HG03139 (cell line): ENCODE measurements around the gene EVPL.
"Not testable (repeated sequence)": the region's sequence is repeated elsewhere in the genome, so short reads cannot be mapped to it uniquely, and the experiment has no call there.

ENCODE experiments used
- ATAC-seq: cut with Tn5 transposase; IDR thresholded peaks from one replicate; pipeline ENCODE4 v1.9.1; 2021; ENCODE audit not compliant: unreplicated experiment

EVPL gene

GRCh38 chr17:76000755-76001521, 26.2 kb downstream of the EVPL start, which contains the start of gene CDK3:
CDK3 (plus strand) TSS chr17:76000855; CDS start chr17:76001426, 571 bp downstream.
- ATAC-seq = no peak

- no peak for ATAC-seq
Observed at GRCh38 chr17:76000016-76000754, 26.9 kb downstream of the EVPL start.

DNA sequence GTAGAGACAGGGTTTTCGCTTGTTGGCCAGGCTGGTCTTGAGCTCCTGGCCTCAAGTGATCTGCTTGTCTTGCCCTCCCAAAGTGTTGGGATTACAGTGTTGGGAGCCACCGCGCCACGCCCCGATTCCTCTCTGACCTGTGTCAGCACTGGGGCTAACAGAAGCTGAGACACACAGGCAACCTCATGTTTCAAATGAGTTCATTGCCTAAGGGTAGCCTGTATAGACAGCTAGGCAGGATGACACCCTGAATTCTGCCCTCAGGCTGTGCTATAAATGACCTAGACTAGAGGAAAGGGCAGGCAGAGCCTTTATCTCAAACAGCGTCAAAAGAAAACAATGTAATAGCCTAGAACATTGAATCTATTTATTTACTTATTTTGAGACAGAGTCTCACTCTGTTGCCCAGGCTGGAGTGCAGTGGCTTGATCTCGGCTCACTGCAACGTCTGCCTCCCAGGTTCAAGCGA, 28.7 kb downstream of the EVPL start:
- ATAC-seq = no peak

DNA sequence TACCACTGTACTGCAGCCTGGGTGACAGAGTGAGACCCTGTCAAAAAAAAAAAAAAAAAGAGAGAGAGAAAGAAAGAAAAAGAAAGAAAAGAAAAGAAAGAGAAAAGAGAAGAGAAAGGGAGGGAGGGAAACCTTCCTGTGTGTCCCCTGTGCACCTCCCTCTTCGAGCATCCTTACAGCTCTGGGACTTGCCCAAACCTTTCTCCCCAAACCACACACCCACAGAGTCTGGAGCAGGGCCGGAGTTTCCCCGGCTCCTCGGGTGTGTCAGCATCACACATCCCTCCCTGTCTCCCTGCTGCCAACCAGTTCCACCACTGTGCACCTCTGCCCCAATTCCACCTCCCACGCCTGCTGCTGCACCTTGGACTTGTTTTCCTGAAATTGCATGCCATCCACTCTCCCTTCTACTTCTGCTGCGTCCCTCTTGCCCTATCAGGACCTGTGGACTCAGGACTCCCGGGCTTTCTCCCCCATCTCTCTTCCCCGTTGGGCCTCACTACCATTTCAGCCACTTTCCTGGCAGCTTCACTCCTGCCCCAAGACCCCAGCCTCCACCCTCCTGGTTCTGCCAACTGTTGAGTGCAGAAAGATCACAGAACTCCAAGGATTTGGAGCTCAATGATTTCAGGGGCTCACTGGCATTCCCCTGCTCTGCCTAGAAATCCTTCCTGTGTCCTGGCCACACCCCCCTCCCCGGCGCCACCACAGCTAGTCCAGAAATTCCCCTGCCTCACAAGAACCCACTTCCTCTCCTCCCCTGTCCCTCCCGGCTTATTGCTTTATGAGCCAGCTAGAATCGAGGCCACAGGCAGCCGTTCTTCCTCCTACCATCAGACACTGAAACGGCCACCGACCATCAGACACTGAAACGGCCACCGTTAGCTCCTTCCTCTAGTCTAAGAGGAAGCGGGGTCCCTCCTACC, 30.2 kb downstream of the EVPL start:
- no peak for ATAC-seq

DNA sequence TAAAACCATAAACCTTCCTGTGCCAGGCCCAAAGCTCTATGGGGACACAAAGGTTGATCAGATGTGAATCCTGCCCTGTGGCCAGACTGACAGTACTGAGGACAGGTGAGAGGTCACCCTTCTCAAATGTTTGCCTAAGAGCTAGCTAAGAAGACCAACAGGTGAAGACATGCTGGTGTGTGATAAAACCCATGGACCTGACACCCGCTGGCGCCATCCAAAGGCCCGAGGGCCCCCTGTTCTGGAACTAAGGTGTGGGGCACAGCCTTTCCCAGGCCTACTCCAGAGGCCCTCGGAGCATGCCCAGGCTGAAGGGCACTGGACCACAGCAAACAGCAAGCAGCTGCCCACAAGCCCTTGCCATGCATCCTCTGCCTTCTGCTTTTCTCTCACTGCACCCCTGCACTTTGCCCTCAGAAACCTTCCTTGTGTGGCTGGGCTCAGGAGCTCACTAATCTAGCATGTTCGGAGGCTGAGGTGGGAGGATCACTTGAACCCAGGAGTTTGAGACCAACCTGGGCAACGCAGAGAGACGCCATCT, 31.7 kb downstream of the EVPL start:
- ATAC-seq = no peak

GRCh38 chr17:75994802-75995370, 32.2 kb downstream of the EVPL start:
- ATAC-seq = no peak

GRCh38 chr17:75991396-75991795, 35.7 kb downstream of the EVPL start:
- no peak for ATAC-seq

DNA sequence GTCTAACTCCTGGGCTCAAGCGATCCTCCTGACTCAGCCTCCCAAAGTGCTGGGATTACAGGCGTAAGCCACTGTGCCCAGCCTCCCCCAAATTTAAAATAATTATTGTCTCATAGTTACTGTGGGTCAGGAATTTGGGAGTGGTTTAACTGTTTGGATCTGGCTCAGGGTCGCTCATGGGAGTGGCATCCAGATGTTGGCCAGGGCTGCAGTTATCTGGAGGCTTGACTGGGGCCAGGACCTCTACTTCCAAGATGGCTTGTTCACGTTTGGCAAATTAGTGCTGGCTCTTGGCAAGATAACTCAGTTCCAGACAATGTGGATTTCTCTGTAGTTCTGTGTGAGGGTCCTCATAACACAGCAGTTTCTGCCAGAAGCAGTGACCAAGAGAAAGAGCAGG, 40.1 kb downstream of the EVPL start:
- no peak for ATAC-seq

DNA sequence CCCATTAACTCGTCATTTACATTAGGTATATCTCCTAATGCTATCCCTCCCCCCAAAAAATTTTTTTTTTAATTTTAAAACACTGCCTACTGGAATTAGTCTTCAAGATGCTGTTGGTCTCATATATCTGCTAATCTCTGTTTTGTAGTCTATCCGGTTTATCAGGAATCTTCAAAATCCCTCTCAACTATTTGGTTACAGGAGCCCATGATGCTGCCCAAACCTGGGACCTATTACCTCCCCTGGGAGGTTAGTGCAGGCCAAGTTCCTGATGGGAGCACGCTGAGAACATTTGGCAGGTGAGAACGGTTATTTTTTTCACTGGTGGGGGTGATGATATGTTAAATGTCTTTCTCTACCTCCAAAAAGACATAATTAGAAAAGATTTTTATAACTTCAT, 41.1 kb downstream of the EVPL start:
- ATAC-seq = no peak

DNA sequence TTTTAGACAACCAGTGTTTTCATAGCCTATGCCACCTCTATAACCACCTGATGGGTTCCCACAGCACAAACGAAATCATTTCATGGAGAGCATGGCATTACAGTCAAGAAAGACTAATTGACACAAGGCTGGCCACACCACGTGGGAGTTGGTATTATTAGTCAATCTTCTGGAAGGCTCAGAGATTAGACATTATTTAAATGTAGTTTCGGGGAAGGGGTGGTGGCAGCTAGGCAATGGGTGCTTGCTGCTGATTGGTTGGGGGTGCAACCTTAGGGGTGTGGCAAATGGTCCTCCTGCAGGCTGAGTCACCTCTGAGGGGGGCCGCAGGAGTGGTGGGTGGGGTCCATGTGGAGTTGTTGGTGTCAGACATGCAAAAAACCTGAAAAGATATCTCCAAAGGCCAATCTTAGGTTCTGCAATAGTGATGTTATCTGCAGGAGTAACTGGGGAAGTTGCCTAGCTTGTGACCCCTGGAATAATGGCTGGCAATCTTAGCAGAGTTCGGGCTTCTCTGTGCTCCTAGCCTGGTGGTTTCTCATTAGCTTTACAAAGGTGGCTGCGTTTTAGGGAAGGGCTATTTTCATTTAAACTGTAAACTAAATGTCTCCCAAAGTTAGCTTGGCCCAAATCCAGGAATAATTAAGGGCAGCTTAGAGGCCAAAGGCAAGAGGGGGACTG, 43.5 kb downstream of the EVPL start:
- no peak for ATAC-seq

DNA sequence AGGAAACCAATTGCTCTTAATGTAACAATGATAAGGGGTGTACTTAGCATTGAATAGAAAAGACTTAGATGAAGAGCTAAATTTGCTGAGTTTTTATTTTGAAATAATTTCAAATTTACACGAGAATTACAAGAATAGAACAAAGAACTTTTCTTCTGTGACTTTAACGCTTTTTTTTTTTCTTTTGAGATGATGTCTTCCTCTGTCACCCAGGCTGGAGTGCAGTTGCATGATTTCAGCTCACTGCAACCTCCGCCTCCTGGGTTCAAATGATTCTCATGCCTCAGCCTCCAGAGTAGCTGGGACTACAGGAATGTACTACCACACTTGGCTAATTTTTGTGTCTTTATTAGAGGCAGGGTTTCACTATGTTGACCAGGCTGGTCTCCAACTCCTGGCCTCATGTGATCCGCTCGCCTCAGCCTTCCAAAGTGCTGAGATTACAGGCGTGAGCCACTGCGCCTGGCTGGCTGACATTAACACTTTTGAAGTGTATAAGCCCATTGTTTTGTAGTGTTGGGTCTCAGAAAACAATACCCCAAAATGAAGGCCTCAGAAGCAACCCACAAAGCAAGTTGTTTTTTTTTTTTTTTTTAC, 46.0 kb downstream of the EVPL start:
- no peak for ATAC-seq

- no peak for ATAC-seq
Observed at GRCh38 chr17:75980188-75981018, 46.7 kb downstream of the EVPL start.

DNA sequence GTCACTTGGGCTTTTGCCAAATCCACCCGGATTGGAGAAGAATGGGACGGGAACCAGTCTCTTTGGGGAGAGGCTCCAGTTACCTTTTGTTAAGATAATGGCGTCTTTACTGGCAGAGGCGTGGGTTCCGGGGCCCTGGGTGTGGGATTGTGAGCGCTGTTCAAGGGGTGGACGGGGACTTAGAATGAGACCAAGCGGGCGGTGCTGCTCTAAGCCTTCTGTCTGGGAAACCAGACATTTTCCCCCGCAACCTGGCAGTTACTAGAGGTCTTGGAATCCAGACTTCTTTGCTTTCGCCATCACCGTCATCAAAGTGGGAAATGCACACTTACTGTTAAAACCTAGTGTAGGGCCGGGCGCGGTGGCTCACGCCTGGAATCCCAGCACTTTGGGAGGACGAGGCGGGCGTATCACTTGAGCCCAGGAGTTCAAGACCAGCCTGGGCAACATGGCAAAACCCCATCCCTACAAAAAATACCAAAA, 47.4 kb downstream of the EVPL start:
- ATAC-seq = peak; percentile 20

DNA sequence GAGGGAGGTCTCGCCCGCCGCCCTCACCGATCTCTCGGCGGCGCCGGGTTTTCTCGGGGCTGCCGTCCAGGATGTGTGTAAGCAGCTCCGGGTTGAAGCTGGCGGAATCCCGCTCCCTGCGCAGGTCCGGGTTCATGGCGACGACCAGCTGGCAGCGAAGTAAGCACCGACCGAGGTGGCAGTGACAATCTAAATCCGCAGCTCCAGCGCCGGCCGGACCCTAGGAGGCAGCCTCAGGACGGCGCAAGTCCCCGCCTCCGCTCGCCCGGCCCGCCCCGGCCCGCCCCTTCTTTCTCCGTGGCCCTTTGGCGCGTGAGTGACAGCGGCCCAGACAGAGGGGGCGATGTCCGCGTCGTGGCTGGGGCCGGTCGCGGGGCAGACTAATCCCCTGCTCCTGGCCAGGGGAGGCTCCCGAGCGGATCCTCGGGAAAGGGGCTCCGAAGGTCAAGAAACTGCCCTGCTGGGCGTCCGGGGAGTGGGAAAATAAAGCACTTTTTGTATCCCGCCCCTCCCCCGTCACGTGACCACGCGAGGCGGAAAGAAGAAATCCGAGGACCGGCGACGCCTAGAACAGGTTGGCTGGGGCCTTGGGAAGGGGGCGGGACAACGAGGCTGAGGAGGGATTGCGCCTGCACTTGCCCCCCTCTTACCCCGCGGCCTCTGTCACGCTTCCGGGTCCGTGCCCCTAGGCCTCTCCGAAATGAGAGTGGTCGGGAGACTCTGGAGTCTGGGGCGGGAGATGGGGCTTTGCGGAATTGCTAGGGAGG, 48.0 kb downstream of the EVPL start, which contains the start of the genes ACOX1 and TEN1:
ACOX1 (minus strand) TSS at position 229 of the 767 bp plus-strand sequence; CDS start at position 136, 93 bp downstream.
TEN1 (plus strand) TSS at position 303 of the 767 bp plus-strand sequence. CDS start 6,953 bp downstream, outside the sequence.
- ATAC-seq = peak; percentile 92

DNA sequence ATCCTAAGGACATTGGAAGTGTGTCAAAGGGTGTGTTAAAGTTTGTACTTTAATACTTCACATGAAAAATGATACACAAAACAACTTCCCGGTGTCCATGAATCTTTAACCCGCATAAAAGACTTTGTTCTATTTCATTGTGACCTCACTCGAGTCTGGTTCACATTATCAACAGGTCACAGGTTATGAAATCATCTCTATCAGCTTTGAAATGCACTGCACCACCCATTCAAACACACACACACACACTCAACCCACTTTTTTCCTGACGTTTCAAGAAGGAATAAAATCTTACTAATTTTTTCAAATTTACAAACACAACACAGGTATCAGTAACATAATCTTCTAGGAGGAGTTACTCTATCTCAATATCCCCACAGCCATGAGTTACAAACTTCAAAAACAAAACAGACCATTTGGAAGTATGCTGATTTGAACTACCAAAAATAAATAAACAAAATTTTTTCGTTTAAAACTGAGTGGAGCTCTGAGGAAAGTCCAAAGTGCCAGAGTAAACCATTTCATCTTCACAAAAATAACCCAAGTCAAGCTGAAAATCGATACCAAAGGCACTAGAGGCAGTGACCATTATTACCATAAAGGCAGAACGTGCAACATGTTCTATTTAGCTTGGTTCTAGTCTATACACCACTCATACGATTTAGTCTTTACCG, 50.8 kb downstream of the EVPL start:
- no peak for ATAC-seq

DNA sequence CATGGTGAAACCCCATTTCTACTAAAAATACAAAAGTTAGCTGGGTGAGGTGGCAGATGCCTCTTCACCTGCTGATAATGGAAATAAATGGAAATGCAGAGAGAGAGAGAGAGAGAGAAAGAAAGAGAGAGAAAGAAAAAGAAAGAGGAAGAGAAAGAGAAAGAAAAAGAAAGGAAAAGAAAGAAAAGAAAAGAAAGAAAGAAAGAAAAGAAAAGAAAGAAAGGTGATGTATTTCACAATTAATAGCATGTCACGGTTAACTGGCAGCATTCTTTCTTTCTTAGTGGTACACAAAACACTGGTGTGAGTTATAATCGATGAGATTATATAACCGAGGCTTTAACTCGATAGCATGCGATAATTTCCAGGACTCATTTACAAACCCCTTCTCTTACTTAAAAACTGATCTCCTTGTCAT, 51.3 kb downstream of the EVPL start:
- ATAC-seq = no peak

DNA sequence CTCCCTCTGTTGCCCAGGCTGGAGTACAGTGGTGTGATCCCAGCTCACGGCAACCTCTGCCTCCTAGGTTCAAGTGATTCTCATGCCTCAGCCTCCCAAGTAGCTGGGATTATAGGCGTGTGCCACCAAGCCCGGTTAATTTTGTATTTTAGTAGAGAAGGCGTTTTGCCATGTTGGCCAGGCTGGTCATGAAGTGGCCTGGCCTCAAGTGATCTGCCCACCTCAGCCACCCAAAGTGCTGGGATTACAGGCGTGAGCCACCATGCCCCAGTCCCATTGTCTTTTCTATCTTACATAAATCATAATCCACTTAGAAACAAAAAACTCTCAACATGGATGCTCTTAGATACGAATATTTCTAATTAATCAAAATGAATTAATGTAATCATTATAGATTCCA, 51.9 kb downstream of the EVPL start:
- ATAC-seq = not testable (repeated sequence)
